Cortex of kidney (tissue), 1 donor: ENCODE measurements around the gene SCFD2.
A peak's percentile ranks its signal among the peaks of the same experiment; 100 is the strongest.
"Not testable (repeated sequence)": the region's sequence is repeated elsewhere in the genome, so short reads cannot be mapped to it uniquely, and the experiment has no call there.

Experiments
- DNase-seq: peaks from one replicate; lab custom pipeline; 2025; lab: John Stamatoyannopoulos, UW

The SCFD2 gene

DNA sequence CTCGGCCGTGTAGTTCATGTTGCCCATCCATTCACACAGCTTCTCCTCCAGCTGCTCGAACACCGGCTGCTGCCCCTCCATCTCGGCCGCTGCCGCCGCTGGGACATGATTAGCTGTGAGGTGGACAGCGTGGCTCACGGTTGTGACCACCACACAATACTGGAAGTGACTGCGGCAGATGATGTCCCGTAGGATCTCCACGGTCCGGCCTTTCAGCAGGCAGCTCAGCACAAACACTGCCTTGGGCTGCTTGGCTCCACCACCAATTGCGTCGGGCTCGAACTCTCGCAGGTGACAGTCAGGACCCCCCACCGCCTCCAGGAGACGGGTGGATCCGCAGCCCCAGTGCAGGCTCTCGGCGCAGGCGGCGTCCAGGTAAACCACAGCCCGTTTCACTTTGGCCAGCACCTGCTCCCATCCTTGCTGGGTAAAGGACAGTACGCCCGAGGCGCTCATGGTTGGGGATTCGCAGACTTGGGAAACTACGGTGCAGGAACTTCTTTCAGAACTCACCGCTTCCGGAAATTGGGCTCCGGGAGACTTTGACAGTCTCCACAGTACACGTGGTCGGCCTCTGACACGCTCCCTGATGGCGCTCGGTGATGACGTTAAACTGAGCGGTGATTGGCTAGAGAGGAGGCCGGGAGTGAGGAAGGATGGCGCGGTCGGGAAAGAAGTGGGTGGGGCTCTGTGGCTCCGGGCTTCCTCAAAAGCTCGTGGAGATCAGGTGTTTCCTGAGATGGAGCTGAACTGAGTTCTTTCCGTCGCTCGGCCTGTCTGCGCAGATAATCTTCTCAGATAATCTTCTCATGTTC, at the start of gene SCFD2:
TSS of gene SCFD2 (minus strand) at position 576 of the 815 bp plus-strand sequence.
- peak; percentile 14 for DNase-seq

DNA sequence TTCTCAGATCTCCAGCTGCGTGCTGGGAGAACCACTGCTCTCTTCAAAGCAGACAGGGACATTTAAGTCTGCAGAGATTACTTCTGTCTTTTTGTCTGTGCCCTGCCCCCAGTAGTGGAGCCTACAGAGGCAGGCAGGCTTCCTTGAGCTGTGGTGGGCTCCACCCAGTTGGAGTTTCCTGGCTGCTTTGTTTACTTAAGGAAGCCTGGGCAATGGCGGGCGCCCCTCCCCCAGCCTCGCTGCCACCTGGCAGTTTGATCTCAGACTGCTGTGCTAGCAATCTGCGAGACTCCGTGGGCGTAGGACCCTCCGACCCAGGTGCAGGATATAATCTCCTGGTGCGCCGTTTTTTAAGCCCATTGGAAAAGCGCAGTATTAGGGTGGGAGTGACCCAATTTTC, 43.6 kb upstream of the SCFD2 start:
- DNase-seq = not testable (repeated sequence)

DNA sequence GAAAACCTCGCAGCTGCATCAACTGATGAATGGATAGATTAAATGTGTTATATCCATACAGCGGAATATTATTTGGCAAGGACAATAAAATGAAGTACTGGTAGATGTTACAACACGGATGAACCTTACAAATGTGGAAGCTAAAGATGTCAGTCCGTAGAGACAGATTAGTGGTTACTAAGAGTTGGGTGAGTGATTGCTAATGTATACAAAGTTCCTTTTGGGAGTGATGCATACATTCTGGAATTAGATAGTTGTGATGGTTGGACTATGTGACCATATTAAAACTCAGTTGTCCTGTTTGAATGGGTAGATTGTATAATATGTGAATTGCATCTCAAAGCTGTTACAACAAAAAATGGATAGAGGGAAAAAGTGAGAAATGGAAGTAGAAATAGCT, 14.4 kb upstream of the SCFD2 start:
- no peak for DNase-seq

DNA sequence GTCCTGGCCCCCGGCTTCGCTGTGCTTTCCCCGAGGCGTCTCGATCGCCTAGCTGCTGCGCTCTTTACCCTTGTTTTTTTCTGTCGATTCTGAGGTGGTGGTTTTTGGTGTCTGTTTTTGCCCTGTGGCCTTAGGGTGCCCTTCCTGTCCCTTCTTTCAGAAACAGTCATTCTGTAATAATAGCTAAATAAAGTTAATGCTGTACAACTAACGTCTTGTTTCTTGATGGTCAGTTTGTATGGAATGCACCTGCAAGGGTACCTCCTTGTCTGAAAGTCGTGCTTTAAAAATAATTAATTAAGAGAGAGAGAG, 12.3 kb upstream of the SCFD2 start:
- DNase-seq = no peak

DNA sequence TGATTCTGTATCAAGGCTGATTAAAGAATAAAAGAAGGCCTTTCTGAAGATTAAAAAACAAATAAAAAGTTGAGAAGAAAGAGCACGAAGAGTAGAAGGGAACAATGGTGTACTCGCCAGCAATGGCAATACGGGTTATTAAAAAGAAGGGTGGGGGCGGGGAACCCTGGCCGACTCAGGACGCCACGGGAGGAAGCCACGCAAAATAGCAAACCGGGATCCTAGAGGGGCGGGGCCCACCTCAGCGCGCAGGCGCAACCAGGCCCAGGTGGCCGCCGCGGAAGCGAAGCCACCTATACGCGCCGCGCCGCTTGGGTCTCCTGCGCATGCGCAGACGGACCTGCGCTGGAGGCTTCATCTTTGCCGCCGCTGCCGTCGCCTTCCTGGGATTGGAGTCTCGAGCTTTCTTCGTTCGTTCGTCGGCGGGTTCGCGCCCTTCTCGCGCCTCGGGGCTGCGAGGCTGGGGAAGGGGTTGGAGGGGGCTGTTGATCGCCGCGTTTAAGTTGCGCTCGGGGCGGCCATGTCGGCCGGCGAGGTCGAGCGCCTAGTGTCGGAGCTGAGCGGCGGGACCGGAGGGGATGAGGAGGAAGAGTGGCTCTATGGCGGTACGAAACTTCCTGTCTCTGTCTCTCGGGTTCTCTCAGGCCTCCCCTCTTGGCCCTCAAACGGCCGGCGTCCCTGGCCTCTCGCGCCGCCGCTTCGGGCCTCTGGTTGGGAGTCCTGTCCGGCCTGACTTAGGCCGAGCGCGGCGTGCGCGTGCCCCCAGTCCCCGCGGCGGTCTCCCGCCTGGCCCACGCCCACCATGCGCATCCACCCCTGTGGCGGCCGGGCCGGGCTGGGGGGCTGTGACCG, 11.7 kb upstream of the SCFD2 start, which contains the start of gene FIP1L1:
TSS of gene FIP1L1 (plus strand) at position 323 of the 852 bp plus-strand sequence. CDS start at position 521, 198 bp downstream.
- peak; percentile 54 for DNase-seq

DNA sequence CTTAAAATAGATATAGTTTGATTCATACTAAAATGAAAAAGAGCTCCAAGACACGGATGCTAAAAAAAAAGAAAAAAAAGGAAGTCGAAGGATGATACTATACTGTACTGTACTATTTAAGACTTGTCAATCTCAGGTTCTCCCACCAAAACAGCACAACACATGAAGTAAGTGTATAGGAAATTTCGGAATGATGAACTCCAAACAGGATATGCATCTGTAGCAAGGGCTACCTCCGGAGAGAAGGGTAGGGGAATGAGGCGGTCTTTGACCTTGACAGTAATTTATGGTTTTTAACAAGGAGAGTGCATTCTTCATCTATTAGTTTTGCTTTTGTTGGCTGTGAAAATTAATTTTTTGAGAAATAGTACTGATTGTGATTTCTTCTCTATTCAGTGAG, 11.0 kb upstream of the SCFD2 start:
- no peak for DNase-seq

DNA sequence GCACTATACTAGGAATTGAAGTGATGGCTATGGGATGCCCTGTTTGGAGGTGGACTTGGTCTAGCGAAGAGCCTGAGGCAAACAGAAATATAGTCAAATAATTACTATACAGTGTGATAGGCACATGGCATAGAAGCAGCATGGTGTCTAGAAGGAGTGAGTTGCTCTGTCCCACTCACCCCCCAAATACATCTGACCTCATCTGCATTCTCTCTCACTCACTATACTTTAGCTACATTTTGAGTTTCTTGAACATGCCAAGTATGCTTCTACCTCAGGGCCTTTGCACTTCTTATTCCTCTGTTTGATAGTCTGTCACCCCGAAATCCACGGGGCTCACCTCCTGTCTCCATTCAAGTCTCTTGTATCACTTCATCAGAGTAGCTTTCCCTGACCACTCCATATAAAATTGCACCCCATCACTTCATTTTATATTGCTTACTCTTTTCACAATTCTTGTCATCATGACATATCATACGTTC, 9.0 kb upstream of the SCFD2 start:
- no peak for DNase-seq

DNA sequence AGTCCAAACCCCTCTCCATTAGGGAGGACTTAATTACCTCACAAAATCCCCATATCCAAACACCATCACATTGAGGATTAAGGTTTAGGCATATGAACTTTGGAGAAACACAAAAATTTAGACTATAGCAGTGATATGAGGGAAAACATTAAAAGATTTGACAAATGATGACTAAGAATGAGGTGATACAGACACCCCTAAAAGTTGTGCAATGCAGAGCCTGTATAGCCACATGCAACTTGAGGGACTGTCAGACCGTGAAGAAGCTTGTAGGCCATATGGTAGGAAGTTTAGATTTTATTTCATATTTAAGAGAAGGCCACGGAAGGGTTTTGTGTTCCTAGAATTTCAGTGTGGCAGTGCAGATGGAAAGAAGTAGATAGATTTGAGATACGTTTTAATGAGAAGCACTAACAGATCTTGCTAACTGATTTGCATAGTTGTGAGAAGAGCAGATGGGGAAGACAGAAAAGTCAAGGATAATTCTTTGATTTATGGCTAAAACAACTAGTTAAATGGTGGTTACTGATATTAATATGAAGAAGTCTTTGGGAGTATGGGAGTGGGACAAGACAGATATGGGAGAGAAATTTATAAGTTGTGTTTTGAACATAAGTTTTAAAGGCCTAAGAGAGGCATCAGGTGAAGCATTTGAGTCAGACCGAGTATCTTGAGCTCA, 6.1 kb upstream of the SCFD2 start:
- no peak for DNase-seq

DNA sequence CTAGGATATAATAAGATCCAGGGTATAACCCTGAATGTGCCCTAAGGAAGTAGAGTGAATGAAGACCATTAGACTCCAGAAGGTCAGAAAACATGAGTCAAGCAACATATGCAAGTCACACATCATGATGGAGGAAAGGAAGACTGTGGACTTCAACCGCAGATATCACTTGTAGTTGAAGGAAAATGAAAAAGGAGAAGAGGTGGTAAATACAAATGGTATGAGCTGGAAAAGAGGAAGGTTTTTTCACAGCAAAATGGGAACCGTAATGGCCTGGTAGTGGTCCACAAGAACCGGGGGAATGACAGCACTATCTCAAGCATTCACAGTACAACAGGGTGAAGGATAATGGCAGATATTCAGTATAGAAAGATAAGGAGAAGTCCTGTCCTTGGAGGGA, 5.2 kb upstream of the SCFD2 start:
- DNase-seq = no peak

DNA sequence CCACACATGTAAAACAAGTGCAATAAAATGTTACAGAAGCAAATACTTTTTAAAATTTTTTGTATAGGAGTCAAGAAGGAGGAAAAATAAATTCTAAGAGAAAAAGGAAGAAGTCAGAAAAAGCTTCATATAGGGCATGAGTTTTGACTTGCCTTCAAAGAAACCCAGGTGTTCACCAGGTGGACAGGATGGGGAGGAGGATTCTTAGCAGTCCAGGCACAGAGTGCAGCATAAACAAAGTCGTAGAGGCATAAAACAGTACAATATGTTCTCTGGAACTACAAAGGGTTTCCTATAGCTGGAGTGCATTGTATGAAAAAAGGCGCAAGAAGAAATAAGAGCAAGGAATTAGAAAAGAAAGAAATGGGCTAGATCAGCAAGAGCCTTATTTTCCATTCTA, 1.9 kb upstream of the SCFD2 start:
- DNase-seq = no peak

DNA sequence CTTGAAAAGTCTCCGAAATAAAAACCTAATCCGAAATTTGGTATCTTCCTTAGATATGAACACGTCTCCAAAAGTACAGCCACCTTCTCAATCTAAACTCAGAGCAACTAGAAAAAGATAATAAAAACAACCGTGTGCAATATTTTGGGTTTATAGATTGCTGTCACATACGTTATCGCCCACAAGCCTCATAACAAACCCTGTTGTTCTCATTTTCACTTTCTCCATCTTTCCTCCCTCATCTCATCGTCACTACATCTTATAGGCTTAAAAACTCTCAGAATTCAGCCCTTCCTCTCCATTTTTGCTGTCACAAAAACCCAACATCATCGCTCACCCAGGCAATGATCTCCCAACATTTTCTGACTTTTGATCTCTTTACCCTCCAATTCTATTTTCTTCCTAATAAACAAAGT, 448 bp upstream of the SCFD2 start:
- no peak for DNase-seq

DNA sequence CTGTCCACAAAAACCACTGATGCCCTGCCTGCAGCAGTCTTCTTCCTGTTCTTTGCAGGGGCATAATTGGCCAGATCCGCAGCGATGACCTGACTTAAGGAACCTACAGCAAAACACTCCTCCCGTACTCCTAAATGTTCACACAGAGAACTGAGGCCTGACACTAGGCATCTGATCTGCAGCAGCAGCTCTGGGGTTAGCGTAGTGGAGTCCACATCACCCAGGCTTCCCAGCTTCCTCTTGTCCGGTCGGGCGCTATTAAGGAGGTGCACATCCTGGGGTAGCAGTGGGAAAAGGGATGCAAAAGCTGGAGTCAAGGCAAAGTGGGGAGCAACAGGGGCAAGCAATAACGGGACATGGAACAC, 758 bp downstream of the SCFD2 start:
- no peak for DNase-seq

DNA sequence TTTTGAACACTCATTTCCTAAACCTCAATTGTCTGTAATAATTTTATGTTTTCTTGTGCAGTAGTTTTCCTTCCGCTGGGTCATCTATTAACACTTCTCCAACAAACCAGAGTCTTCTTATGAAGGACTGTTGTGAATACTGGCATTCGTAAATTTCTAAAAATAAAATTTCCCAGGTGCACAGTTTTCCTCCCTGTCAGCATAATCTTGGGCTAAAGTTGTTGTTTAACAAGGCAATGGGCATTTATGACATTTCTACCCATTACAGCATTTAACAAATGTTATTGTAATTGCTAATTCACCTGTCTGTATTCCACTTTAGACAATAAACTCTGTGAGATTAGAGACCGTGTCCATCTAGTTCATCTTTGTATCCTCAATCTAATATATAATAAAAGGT, 1.2 kb downstream of the SCFD2 start:
- no peak for DNase-seq

DNA sequence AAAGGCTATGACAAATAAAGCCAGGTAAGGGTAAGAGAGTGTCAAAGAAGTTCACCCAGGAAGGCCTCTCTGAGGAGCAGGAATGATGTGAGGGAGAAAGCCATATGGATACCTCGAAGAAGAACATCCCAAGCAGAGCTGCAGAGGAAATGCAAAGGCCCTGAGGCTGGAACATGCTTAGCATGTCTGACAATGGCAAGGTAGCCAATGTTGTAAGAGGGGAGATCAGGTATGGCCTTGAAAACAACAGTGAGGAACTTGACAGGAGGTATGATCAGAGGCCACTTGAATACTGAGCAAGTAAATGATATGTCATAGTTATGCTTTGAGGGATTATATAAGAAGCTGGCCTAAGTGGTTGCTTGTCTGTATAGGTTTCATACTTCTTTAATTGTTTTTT, 3.8 kb downstream of the SCFD2 start:
- DNase-seq = no peak

DNA sequence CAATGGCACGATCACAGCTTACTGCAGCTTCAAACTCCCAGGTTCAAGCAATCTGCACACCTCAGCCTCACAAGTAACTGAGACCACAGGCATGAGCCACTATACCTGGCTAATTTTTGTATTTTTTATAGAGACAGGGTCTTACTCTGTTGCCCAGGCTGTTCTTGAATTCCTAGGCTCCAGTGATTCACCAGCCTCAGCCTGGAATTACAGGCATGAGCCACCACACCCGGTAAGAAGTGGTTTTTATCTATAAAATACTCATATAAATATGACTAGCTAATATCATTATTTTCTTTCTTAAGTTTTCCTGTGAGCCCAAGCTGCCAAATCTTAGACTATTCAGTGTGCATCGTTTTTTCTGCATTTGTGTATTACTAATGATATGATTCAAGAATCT, 4.4 kb downstream of the SCFD2 start:
- DNase-seq = no peak

DNA sequence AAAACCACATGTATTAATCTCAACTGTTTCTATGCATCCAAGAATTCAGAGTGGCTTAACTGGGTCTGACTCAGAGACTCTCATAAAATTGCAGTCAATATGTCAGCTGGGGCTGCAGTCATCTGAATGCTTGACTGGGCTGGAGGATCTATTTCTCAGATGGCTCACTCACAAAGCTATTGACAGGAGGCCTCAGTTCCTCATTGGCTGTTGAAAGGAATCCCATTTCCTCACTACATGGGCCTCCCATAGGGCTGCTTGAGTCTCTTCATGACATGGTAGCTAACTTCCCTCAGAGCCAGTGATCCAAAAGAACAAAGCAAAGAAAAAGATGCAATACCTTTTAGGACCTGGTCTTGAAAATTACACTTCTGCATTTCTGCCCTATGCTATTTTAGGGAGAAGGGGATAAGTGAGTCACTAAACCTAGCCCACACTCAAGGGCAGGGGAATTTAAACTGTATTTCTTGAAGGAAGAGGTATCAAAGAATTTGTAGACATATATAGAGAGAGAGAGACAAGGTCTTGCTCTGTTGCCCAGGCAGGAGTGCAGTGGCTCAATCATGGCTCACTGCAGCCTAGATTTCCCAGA, 9.8 kb downstream of the SCFD2 start:
- no peak for DNase-seq

DNA sequence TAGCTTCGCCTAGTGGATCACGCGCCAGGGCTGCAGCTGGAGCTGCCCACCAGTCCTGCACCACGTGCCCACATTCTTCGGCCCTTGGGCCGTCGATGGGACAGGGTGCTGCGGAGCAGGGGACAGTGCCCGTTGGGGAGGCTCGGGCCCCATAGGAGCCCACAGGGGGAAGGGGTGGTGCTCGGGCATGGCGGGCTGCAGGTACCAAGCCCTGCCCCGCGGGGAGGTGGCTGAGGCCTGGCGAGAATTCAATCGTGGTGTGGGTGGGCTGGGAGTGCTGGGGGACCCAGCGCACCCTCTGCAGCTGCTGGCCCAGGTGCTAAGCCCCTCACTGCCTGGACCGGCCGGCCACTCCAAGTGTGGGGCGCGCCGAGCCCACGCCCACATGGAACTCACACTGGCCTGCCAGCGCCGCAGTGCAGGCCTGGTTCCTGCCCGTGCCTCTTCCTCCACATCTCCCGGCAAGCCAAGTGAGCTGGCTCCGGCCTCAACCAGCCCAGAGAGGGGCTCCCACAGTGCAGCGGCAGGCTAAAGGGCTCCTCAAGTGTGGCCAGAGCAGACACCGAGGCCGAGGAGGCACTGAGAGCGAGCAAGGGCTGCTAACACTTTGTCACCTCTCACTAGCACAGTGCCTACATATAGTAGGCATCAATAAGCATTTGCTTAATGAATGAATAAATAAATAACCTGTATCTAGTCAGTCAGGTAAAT, 11.7 kb downstream of the SCFD2 start:
- DNase-seq = no peak

DNA sequence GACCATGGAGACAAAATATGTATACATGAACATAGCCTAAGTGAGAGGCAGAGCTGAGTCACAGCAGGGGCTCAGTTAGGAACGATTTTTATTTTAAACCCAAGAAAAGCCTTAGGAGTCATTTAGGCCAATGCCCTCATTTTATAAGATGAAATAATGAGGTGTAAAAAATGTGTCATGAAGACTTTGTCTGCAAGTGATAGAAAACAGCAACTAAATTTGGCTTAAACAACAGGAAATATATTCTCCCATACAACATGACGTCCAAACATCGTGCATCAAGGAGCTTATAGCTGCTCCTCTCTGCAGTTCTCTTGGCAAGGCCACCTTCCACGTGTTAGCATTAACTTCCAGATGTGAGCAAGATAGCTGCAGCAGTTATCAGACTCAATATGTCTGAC, 16.8 kb downstream of the SCFD2 start:
- DNase-seq = no peak

DNA sequence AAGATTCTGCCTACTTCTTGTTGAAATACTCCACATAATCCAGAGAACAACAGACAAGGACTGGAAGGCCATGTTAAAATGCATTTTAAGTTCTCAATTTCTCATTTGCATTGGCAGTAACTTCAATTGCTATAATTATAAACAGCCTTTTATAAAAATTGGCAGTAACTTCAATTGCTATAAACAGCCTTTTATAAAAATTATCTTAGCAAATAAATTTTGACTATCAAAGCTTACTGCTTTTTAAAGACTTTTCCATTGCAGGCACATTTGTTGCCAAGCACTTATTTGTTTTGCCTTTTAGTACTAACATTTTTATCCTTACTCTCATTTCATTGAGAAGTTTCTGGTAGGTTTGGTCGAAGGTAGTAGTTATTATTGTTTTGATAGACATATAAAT, 17.8 kb downstream of the SCFD2 start:
- DNase-seq = no peak

DNA sequence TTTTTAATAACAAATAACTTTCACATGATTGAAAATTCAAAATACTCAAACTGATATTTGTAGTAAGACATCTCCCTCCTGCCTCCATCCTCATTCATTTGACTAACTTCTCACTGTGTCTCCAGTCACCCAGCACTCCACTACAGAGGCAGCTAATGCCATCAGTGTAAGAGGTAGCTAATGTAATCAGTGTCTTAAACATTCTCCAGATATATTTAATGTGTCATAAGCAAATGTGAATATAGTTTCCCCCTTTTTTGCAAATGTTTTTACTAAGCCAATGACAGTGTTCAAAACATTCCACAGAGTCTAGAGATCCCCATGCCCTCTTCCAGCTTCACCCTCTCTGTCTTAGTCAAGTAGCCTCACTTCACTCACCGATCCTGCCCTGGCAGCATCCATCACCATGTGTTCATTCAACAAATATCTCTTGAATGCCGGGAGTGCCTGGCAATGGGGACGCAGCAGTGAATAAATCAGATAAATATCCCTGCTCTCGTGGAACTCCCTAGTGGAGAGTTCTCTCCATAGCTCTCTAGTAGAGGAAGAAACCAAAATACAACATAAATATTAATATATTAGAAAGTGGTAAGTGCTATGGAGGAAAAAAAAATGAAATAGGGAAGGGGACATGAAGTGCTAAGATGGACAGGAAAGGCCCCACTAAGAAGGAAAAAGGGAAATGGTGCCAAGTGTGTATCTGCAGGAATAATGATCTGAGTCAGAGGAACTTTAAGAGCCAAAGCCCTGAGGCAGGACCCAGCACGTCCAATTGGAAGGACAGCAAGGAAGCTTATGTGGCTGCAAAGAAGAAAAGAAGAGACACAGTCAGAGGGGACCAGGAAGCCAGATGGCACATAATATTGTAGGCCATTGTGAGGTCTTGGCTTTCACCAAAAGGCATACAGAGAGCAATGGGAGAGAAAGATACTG, 18.7 kb downstream of the SCFD2 start:
- DNase-seq = no peak
